ENCODE data around the gene GBF1.

Gene GBF1

DNA sequence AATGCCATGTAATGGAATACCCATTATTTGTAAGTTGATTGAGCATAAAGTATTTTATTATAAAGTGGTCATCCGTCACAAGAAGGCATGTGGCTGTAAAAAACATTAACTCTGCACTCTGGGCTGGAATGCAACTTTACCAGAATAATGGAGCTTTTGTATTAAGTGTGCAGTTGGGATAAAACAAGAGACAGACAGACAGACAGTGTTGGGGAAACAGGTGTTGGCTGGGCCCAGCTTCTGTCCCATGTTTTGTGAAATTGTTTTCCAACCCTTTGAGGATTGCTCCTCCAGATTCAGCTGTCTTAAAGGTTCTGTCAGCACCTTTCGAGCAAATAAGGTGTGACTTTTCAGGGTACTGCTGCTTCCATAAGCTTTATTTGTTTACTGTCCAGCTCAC is 82.3 kb downstream of the GBF1 start:
- in situ Hi-C loops (cut with HindIII; ENCODE audit: low sequenced_read_pairs): loop anchor here (10.0 kb wide), 1 partner anchor 63 kb away; no protein-coding TSS in a partner anchor

DNA sequence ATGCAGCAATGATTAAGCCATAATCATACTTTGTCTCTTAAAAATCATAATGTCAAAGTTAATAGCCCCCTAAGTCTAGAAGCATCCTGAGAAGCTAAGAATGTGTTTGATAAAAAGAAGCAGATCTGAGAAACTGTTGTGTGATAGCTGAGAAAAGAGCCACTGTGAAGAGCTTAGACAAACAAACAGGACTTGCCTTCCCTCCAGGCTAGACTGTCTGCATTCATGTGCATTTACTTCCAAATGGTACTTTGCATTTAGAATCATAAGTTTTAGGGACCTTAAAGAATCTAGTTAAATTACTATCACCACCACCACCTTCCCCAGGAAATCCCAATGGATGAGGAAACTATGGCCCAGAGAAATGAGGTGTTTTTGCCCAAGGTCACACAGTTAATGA is 87.4 kb downstream of the GBF1 start:
- in situ Hi-C loops (cut with HindIII; ENCODE audit: low sequenced_read_pairs): no loop called here

DNA sequence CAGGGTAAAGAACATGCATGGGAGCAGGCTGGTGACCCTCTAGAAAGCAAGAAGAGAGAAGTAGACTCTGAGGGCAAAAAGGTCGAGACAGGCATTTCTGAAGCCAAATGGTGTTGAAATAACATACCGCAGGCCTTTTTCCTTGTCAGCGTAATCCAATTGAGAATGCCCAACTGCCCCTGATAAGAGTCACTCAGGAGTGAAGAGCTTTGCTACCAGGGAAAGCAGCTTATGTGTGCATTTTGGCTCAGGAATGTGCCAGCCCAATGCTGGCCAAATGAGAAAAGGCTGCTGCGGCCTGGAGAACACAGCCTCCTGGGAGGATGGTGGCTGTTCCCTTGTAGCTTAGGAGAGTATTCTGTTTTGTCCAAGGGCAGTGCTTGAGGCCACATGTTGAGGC is 88.8 kb downstream of the GBF1 start:
- in situ Hi-C loops (cut with HindIII; ENCODE audit: low sequenced_read_pairs): no loop called here

DNA sequence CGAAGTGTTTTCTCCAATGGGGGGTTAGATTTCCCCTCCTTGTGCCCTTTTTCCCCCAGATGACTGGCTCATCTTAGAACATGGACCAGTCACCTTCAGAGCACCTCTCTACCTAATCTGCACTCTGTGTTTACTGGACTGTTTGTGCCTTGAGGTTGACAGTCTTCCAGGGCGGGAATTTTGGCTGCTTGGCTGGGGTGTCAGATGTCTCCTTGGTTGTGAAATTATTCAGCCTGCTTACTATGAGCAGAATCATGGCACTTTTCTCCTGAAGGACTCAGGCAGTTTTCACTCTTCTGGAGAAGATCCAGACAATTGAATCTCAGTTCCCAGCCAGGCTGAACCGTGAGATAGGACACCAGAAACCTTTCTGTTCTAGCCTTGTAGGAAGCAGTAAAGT is 89.9 kb downstream of the GBF1 start:
- in situ Hi-C loops (cut with HindIII; ENCODE audit: low sequenced_read_pairs): no loop called here

DNA sequence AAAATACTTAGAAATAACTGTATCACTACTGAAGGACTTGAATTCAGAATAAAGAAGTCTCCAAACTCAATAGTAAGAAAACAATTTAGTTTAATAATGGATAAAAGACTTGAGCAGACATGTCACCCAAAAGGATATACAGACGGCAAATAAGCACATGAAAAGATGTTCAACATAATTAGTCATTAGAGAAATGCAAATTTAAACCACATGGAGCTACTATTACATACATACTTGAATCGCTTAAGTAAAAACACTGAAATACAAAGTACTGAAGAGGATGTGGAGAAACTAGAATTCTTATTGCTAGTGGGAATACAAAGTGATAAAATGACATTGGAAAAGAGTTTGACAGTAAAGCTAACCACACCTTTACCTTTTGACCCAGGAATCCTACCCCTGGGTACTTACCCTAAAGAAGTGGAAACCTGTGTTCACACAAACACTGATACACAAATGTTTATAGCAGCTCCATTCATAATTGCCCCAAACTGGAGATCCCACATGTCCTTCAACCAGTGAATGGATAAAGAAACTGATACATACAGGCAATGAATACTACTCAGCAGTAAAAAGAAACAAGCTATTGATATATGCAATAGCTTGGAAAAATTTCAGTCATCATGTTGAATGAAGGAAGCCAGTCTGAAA is 95.8 kb downstream of the GBF1 start:
- in situ Hi-C loops (cut with HindIII; ENCODE audit: low sequenced_read_pairs): no loop called here

DNA sequence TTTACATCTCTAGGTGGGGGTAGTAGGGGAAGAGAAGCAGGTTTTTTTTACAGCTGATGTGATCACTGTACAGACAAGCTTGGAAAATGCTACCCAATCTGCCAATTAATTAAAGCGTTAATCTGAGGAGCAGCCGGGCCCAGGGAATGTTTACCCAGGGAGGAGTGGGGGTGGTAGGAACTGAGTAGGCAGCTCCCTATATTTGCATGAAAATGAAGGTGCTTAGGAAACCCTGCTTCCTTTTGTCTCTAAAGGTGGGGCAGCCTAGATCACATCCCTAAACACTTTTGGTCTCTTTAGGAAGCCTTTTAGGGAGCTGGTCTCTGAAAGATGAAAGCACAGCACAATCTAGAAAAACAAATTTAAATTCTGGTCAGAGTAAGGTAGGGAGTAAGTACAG is 97.1 kb downstream of the GBF1 start:
- in situ Hi-C loops (cut with HindIII; ENCODE audit: low sequenced_read_pairs): no loop called here

DNA sequence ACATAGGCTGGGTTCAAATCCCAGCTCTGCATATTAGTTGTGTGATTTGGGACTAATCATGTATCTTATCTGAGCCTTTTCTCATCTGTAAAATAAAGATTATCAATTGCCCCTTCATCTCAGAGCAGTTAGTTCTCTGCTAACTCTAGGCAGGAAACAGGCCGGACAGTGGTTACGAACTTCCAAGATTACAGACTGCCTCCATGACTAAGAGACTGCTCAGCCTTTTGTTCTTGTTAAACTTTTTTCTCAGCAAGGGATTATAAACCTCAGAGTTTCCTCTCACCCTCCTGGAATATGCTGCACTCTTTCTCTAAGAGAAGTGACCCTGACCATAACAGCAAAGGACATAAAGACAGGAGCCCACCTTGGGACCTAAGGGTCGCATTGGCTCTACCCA is 97.6 kb downstream of the GBF1 start:
- in situ Hi-C loops (cut with HindIII; ENCODE audit: low sequenced_read_pairs): no loop called here

DNA sequence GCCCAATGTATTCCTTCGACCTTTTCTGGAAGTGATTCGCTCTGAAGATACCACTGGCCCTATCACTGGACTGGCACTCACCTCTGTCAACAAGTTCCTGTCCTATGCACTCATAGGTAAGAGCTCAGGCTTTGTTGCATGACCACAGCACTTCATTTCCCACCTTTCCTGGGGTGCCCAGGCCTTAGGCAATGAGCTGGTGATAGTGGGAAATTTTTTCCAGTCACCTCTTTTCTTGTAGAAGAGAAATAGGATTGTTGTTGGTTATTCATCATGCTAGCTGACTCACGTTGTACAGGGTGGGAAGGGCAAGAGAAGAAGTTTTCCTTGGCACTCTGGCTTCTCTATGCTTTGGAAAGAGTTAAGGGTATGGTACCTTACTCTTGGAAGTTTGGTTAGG is 98.7 kb downstream of the GBF1 start:
- in situ Hi-C loops (cut with HindIII; ENCODE audit: low sequenced_read_pairs): no loop called here

DNA sequence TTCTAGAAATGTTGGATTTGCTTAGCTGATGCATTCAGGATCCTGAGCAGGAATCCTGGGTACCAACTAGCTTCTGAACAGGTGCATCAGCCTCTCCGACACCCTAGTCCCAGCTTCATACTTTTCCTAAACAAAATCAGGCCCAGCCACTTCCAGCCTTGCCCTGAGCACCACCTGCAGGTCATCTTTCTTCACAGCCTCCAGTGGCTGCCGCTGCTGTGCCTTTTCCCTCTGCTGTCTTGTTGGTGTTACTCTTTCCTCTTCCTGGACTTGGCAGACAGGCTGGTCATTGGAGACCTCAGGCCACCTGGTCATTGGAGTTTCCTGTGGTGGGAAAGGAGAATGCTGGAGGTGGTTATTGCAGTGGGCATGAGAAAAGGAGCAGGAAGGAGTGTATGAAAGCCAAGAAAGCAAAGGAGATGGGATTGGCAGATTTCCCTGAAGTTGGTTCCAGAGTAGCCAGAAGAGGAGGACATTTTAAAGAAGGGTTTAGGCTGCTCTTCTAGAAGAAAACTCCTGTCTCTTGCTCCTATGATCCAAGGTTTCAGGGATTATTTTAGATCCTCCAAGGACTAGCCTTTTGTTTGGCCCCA is 102.0 kb downstream of the GBF1 start:
- in situ Hi-C loops (cut with HindIII; ENCODE audit: low sequenced_read_pairs): no loop called here

DNA sequence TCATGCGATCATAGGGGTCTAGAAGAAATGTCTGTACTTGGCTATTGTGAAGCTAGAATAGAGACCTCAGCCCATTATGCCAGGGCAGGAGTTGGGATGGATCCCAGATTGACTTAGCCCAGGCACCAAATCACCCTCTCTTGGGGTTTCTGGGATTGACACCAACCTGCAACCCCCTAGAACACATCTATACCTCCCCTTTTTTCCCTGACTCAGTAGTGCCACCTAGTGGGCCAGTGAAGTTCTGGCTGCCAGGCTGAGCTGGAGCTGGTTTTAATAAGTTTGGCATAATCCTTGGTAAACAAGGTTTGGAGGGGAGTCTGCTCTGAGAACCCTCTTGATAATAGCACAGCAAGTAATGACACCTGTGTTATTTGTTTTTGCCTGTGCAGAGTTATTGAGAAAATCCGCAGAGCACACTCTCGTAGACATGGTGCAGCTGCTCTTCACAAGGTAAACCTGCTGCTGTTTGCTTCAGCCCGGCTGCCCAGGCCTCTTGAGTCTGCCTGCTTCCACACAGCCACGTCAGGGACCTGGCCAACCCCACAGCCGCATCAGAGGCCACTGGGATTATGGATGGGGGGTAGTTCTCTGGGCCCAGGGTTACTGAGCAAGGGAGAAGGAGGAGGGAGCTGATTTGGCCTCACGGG is 106.9 kb downstream of the GBF1 start:
- in situ Hi-C loops (cut with HindIII; ENCODE audit: low sequenced_read_pairs): loop anchor here (10.0 to 25.0 kb wide), 2 partner anchors 135 to 243 kb away; no protein-coding TSS in a partner anchor

DNA sequence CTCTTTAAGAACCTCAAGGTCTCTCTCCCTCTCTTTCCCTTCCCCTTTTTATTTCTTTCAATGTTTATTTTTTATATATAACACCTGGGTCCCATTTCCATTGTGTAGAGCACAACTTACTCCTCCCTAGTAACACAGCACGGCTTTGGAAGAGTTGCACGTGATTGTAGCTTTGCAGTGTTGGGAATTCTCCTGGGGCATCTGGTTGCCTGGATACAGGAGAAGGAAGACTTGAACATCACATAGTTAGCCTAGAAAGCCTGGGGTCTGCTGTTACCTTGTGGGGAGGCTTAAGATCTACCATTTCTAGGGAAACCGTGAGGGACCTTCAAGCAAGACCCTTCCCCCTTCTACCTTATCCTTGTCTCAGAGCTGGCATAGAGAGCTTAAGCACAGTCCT is 109.1 kb downstream of the GBF1 start:
- in situ Hi-C loops (cut with HindIII; ENCODE audit: low sequenced_read_pairs): loop anchor here (10.0 to 25.0 kb wide), 2 partner anchors 133 to 240 kb away; no protein-coding TSS in a partner anchor

DNA sequence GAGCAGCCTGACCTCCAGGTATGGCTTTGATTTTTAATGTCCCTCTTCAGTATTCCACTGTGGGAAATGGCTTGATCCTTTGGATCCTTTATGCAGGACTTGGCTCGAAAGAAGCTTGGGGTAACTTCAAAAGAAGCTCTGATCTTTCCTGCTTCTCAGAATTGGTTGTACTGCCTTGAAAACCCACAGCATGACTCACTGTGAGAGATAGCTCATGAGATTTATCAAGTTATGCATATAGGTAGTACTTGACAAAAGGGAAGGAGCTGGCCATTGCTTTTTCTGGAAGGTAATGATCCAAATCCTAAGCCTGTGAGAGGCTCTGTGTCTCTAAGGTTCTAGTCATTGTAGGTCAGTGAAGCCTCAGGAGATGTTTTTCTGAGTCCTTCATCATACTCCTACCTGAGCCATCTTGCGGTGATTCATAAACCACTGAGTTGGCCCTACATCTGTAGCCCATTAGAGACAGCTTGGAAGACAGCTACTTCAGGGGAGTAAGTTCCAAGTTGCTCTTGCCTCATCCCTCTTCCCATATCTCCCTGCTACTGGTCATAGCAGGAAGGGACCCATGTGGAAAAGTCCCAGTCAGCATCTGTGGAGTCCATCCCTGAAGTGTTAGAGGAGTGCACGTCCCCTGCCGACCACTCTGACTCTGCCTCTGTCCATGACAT is 113.5 kb downstream of the GBF1 start:
- in situ Hi-C loops (cut with HindIII; ENCODE audit: low sequenced_read_pairs): loop anchor here (10.0 to 25.0 kb wide), 2 partner anchors 128 to 236 kb away; no protein-coding TSS in a partner anchor

DNA sequence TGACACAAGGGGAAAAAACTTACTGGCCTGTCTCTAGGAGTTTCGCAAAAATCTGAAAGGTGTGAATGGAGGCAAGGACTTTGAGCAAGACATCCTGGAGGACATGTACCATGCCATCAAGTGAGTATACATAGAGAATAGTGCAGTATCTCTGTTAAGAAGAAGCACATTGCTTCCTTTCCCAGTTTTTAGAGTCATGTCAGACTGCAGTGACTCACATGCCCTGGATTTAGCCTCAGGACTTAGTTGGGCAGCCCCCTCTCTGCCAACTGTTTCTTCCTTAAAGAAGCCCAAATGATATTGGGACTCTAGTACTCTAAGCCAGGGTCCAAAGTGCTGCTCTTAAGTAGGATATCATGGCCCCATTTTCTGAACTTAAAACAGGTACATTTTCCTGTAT is 122.1 kb downstream of the GBF1 start:
- in situ Hi-C loops (cut with HindIII; ENCODE audit: low sequenced_read_pairs): loop anchor here (25.0 kb wide), 1 partner anchor 120 kb away; no protein-coding TSS in a partner anchor

DNA sequence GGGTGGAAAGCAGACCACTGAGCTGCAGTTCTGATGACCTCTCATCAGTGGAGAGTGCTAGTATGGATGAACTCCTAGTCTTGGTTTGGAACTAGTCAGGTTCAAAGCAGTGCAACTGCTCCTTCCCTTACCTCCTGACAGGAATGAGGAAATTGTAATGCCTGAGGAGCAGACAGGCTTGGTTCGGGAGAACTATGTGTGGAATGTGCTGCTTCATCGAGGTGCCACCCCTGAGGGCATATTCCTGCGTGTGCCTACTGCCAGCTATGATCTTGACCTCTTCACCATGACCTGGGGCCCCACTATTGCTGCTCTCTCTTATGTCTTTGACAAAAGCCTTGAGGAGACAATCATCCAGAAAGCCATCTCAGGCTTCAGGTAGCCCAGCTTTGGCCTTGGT is 122.7 kb downstream of the GBF1 start:
- in situ Hi-C loops (cut with HindIII; ENCODE audit: low sequenced_read_pairs): loop anchor here (25.0 kb wide), 1 partner anchor 119 kb away; no protein-coding TSS in a partner anchor

DNA sequence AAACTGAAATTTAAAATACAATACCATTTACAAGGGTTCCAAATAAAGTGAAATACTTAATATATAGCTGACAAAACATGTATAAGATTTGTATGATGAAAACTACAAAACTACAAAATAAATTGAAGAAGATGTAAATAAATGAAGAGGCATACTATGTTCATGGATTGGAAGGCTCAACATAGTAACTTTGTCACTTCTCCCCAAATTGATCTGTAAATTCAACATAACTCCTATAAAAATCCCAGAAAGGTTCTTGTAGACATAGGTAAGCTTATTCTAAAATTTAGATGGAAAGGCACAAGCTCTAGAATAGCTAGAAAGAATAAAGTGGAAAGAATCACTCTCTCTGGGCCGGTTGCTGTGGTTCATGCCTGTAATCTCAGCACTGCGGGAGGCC is 126.0 kb downstream of the GBF1 start:
- in situ Hi-C loops (cut with HindIII; ENCODE audit: low sequenced_read_pairs): loop anchor here (25.0 kb wide), 1 partner anchor 116 kb away; no protein-coding TSS in a partner anchor

DNA sequence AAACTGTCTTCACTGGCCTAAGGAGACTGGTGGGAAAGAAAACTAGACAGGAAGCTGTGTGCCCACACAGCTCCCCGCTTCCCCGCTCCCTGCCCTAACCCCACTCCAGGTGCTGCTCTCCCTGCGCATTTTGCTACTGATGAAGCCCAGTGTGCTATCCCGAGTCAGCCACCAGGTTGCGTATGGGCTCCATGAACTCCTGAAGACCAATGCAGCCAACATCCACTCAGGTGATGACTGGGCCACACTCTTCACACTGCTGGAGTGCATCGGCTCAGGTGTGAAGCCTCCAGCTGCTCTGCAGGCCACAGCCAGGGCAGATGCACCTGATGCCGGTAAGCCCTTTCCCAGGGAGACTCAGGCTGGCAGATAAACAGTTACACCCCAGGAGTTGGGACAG is 129.9 kb downstream of the GBF1 start:
- in situ Hi-C loops (cut with HindIII; ENCODE audit: low sequenced_read_pairs): no loop called here

DNA sequence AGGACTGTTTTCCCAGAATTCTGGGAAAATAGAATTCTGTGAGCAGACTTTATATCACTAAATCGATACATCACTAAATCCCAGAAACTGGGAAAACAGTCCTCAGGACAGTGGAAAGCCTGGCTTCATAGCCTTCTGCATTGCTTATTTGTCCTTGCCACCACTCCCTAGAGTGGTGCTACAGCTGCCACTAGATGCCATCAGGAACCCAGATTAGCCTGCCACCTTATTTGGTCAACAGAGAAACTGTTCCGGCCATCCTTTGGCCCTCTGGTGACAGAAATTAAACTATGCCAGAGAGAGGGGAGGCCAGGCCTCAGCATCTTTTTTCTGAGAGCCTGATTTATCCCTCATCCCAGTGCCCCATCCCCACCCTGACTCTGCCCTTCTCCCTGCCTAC is 130.5 kb downstream of the GBF1 start:
- in situ Hi-C loops (cut with HindIII; ENCODE audit: low sequenced_read_pairs): no loop called here

DNA sequence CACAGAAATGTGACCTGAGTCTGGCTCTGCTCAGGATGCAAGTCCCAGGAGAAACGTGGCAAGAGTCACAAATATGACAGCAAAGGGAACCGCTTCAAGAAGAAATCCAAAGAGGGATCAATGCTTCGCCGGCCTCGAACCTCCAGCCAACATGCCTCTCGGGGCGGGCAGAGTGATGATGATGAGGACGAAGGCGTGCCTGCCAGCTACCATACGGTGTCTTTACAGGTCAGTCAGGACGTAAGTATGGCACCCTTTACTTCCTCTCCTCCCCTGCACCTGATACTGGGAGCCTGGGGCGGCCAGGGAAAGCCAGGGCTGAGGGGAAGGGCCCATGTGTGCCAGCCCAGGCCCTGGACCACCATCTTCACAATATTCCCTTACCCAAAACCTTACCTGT is 131.6 kb downstream of the GBF1 start:
- in situ Hi-C loops (cut with HindIII; ENCODE audit: low sequenced_read_pairs): no loop called here

DNA sequence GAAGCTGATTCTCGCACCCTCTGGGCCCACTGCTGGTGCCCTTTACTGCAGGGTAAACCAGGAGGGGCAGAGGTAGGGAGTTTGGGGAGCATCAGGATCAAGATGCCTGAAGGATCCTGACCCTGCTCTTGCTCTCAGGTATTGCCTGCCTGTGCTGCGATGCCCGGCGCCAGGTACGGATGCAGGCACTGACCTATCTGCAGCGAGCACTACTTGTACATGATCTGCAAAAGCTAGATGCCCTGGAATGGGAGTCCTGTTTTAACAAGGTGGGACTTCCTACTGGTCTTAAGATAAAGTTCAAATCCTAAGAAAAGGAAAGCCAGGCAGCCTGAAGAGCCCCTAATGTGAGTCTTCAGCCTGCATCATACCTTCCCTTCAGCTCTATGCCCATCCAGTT is 134.1 kb downstream of the GBF1 start:
- in situ Hi-C loops (cut with HindIII; ENCODE audit: low sequenced_read_pairs): no loop called here

DNA sequence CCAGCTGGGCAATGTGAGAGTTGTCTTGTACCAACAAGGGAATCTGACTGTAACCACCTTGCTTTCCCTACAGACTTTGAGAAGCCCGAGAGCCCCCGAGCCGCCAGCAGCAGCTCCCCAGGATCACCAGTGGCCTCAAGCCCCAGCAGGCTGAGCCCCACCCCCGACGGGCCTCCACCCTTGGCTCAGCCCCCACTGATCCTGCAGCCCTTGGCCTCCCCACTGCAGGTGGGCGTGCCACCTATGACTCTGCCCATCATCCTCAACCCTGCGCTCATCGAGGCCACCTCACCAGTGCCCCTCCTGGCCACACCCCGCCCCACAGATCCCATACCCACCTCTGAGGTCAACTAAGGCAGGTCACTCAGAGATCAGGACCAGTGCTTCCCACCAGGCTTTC is 136.7 kb downstream of the GBF1 start:
- in situ Hi-C loops (cut with HindIII; ENCODE audit: low sequenced_read_pairs): no loop called here

DNA sequence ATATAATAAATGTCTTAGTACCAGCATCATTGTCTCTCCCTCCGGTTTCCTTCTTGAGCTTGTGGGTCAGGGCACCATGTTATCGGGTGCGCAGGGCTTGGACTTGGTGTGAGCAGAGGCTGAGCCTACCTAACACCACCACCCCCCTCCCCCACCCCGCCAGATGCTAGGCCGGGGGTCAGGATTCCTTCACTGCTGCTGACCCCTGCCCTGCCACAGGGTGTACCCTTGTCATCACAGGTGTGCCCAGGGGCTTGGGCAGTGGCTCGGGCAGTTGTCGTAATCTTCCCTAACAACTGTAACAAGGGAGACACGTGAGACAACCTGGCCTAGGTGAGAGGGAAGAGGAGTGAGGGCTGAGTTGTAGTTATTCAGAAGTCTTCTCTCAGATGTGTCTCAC is 137.5 kb downstream of the GBF1 start:
- in situ Hi-C loops (cut with HindIII; ENCODE audit: low sequenced_read_pairs): no loop called here

DNA sequence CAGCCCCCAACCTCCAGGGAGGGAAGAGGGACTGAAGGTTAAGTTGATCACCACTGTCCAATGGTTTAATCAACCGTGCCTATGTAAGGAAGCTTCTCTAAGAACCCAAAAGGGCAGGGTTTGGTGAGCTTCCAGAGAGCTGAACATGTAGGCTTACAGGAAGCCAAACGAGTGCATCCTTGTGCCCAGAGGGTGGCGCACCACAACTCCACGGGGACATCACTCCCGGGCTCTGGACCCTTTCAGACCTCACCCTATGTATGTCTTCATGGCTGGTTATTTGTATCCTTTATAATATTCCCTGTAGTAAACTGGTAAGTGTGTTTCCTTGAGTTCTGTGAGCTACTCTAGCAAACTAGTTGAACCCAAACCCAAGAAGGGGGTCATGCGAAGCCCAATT is 138.7 kb downstream of the GBF1 start:
- in situ Hi-C loops (cut with HindIII; ENCODE audit: low sequenced_read_pairs): no loop called here

Measured in DLD1 (cell line).